T-helper 2 cell treated with Interferon-gamma antibody and Interleukin-4, amounts not matched to agents 5 μg/mL and 100 μg/mL, for 36 hours (primary cell): ENCODE measurements around the gene PAPPA.

Experiments
- DNase-seq: peaks from one replicate; pipeline ENCODE4 v3.0.0; 2021; ENCODE audit warnings: low spot score
- H3K27ac Mint-ChIP-seq: one replicate; pipeline ENCODE4 v1.8.0; 2021; ENCODE audit warnings: mild to moderate bottlenecking, mixed read lengths
- H3K27me3 Mint-ChIP-seq: one replicate; pipeline ENCODE4 v1.8.0; 2021; ENCODE audit warnings: low read depth, mixed read lengths
- H3K36me3 Mint-ChIP-seq: one replicate; pipeline ENCODE4 v1.8.0; 2021; ENCODE audit warnings: low read depth, mixed read lengths
- H3K4me1 Mint-ChIP-seq: one replicate; pipeline ENCODE4 v1.8.0; 2021; ENCODE audit warnings: low read depth, mixed read lengths
- H3K4me3 Mint-ChIP-seq: one replicate; pipeline ENCODE4 v1.8.0; 2022; ENCODE audit warnings: mild to moderate bottlenecking, moderate library complexity, mixed read lengths
- H3K9me3 Mint-ChIP-seq: one replicate; pipeline ENCODE4 v1.8.0; 2021; ENCODE audit warnings: mixed read lengths

Gene PAPPA

GRCh38 chr9:116342061-116342460 is 188.5 kb downstream of the PAPPA start:
- Mint-ChIP-seq H3K9me3 (no peaks in the 10 kb centered on the region), H3K4me3 (no peak overlapping the region), H3K36me3 (no peaks in the 10 kb centered on the region), H3K4me1 (no peaks in the 10 kb centered on the region), H3K27me3 (no peaks in the 10 kb centered on the region), H3K27ac (no peak overlapping the region)
- no peak for DNase-seq

GRCh38 chr9:116342941-116343340 is 189.3 kb downstream of the PAPPA start:
- H3K4me3 Mint-ChIP-seq, result no peak overlapping the region
- no peak overlapping the region for H3K27ac Mint-ChIP-seq
- no peaks in the 10 kb centered on the region for H3K4me1 Mint-ChIP-seq
- H3K27me3 Mint-ChIP-seq, result no peaks in the 10 kb centered on the region
- DNase-seq, result no peak
- no peaks in the 10 kb centered on the region for H3K36me3 Mint-ChIP-seq
- no peaks in the 10 kb centered on the region for H3K9me3 Mint-ChIP-seq

- H3K9me3 Mint-ChIP-seq, result no peaks in the 10 kb centered on the region
- no peak overlapping the region for H3K4me3 Mint-ChIP-seq
- H3K36me3 Mint-ChIP-seq, result no peaks in the 10 kb centered on the region
- DNase-seq, result no peak
- H3K27ac Mint-ChIP-seq, result no peak overlapping the region
- H3K27me3 Mint-ChIP-seq, result no peaks in the 10 kb centered on the region
- H3K4me1 Mint-ChIP-seq, result no peaks in the 10 kb centered on the region
These were observed 190.8 kb downstream of the PAPPA start for GRCh38 chr9:116344416-116344815.

- H3K4me3 Mint-ChIP-seq, result no peak overlapping the region
- no peaks in the 10 kb centered on the region for H3K9me3 Mint-ChIP-seq
- no peaks in the 10 kb centered on the region for H3K36me3 Mint-ChIP-seq
- no peak for DNase-seq
- H3K27ac Mint-ChIP-seq, result no peak overlapping the region
- H3K4me1 Mint-ChIP-seq, result no peaks in the 10 kb centered on the region
- no peaks in the 10 kb centered on the region for H3K27me3 Mint-ChIP-seq
These were observed 191.8 kb downstream of the PAPPA start for GRCh38 chr9:116345393-116345792.

- no peaks in the 10 kb centered on the region for H3K4me1 Mint-ChIP-seq
- no peaks in the 10 kb centered on the region for H3K9me3 Mint-ChIP-seq
- no peak overlapping the region for H3K4me3 Mint-ChIP-seq
- no peaks in the 10 kb centered on the region for H3K36me3 Mint-ChIP-seq
- H3K27ac Mint-ChIP-seq, result no peak overlapping the region
- H3K27me3 Mint-ChIP-seq, result no peaks in the 10 kb centered on the region
- DNase-seq, result no peak
These were observed 192.2 kb downstream of the PAPPA start for GRCh38 chr9:116345817-116346216.

GRCh38 chr9:116349684-116350083 is 196.1 kb downstream of the PAPPA start:
- Mint-ChIP-seq H3K27me3 (no peaks in the 10 kb centered on the region), H3K4me3 (no peak overlapping the region), H3K36me3 (no peaks in the 10 kb centered on the region), H3K4me1 (no peaks in the 10 kb centered on the region), H3K27ac (no peak overlapping the region), H3K9me3 (no peaks in the 10 kb centered on the region)
- DNase-seq, result no peak

- Mint-ChIP-seq H3K9me3 (no peaks in the 10 kb centered on the region), H3K27ac (no peak overlapping the region), H3K4me1 (no peaks in the 10 kb centered on the region), H3K4me3 (no peak overlapping the region), H3K27me3 (no peaks in the 10 kb centered on the region), H3K36me3 (no peaks in the 10 kb centered on the region)
- DNase-seq, result no peak
These were observed 196.6 kb downstream of the PAPPA start for GRCh38 chr9:116350213-116350612.

- no peaks in the 10 kb centered on the region for H3K27me3 Mint-ChIP-seq
- no peak for DNase-seq
- no peak overlapping the region for H3K4me3 Mint-ChIP-seq
- H3K9me3 Mint-ChIP-seq, result no peaks in the 10 kb centered on the region
- H3K27ac Mint-ChIP-seq, result no peak overlapping the region
- no peaks in the 10 kb centered on the region for H3K36me3 Mint-ChIP-seq
- no peaks in the 10 kb centered on the region for H3K4me1 Mint-ChIP-seq
These were observed 199.4 kb downstream of the PAPPA start for GRCh38 chr9:116352958-116353357.

- Mint-ChIP-seq H3K4me1 (no peaks in the 10 kb centered on the region), H3K27ac (no peak overlapping the region), H3K36me3 (no peaks in the 10 kb centered on the region), H3K9me3 (no peaks in the 10 kb centered on the region), H3K4me3 (no peak overlapping the region), H3K27me3 (no peaks in the 10 kb centered on the region)
- DNase-seq, result no peak
These were observed 201.7 kb downstream of the PAPPA start for GRCh38 chr9:116355153-116355921.

GRCh38 chr9:116358251-116358650 is 204.7 kb downstream of the PAPPA start:
- Mint-ChIP-seq H3K4me1 (no peaks in the 10 kb centered on the region), H3K36me3 (no peaks in the 10 kb centered on the region), H3K9me3 (no peaks in the 10 kb centered on the region), H3K4me3 (no peak overlapping the region), H3K27me3 (no peaks in the 10 kb centered on the region), H3K27ac (no peak overlapping the region)
- DNase-seq, result no peak

- Mint-ChIP-seq H3K36me3 (no peaks in the 10 kb centered on the region), H3K27ac (no peak overlapping the region)
- no peak for DNase-seq
These were observed 206.4 kb downstream of the PAPPA start for GRCh38 chr9:116360016-116360415.

GRCh38 chr9:116360989-116361388 is 207.4 kb downstream of the PAPPA start:
- Mint-ChIP-seq H3K36me3 (no peaks in the 10 kb centered on the region), H3K27me3 (no peaks in the 10 kb centered on the region), H3K4me1 (no peaks in the 10 kb centered on the region)

More at GRCh38 chr9:116360016-116360415, 206.4 kb downstream of the PAPPA start:
- no peak overlapping the region for H3K4me3 Mint-ChIP-seq
- no peaks in the 10 kb centered on the region for H3K9me3 Mint-ChIP-seq
- no peaks in the 10 kb centered on the region for H3K4me1 Mint-ChIP-seq
- H3K27me3 Mint-ChIP-seq, result no peaks in the 10 kb centered on the region

GRCh38 chr9:116361547-116361946 is 208.0 kb downstream of the PAPPA start:
- no peak overlapping the region for H3K4me3 Mint-ChIP-seq
- no peak overlapping the region for H3K27ac Mint-ChIP-seq
- no peaks in the 10 kb centered on the region for H3K27me3 Mint-ChIP-seq
- no peaks in the 10 kb centered on the region for H3K9me3 Mint-ChIP-seq
- no peaks in the 10 kb centered on the region for H3K4me1 Mint-ChIP-seq
- no peak for DNase-seq
- no peaks in the 10 kb centered on the region for H3K36me3 Mint-ChIP-seq

More at GRCh38 chr9:116360989-116361388, 207.4 kb downstream of the PAPPA start:
- no peak overlapping the region for H3K27ac Mint-ChIP-seq
- no peak overlapping the region for H3K4me3 Mint-ChIP-seq
- DNase-seq, result no peak
- H3K9me3 Mint-ChIP-seq, result no peaks in the 10 kb centered on the region

GRCh38 chr9:116362493-116362892 is 208.9 kb downstream of the PAPPA start:
- no peak for DNase-seq
- no peaks in the 10 kb centered on the region for H3K36me3 Mint-ChIP-seq
- H3K4me1 Mint-ChIP-seq, result no peaks in the 10 kb centered on the region
- no peak overlapping the region for H3K27ac Mint-ChIP-seq
- H3K4me3 Mint-ChIP-seq, result no peak overlapping the region
- H3K27me3 Mint-ChIP-seq, result no peaks in the 10 kb centered on the region
- H3K9me3 Mint-ChIP-seq, result no peaks in the 10 kb centered on the region

GRCh38 chr9:116365056-116365471 is 211.5 kb downstream of the PAPPA start:
- Mint-ChIP-seq H3K4me3 (no peak overlapping the region), H3K27me3 (no peaks in the 10 kb centered on the region), H3K36me3 (no peaks in the 10 kb centered on the region), H3K27ac (no peak overlapping the region), H3K4me1 (no peaks in the 10 kb centered on the region), H3K9me3 (no peaks in the 10 kb centered on the region)
- no peak for DNase-seq
